Measurements from ENCODE around the gene SMIM43.

The SMIM43 gene
- 0 to 0.09 (median 0) reads per million in 4 experiments for total RNA-seq

- no peak for DNase-seq
These were observed at the start of gene SMIM43 for GRCh38 chr4:121764702-121765367. TSS of gene SMIM43 (minus strand) at chr4:121765164. CDS start at chr4:121765105, 59 bp downstream.

GRCh38 chr4:121814756-121815155, 49.8 kb upstream of the SMIM43 start:
- no peak for DNase-seq

GRCh38 chr4:121811122-121811521, 46.2 kb upstream of the SMIM43 start:
- DNase-seq = no peak

- DNase-seq = no peak
These were observed 41.4 kb upstream of the SMIM43 start for GRCh38 chr4:121806411-121806810.

GRCh38 chr4:121801715-121802075, 36.7 kb upstream of the SMIM43 start:
- no peak for DNase-seq

- DNase-seq = peak; percentile 95
These were observed 36.2 kb upstream of the SMIM43 start, which contains the start of gene EXOSC9 for GRCh38 chr4:121800961-121801714. TSS of gene EXOSC9 (plus strand) at chr4:121801323. CDS start at chr4:121801425, 102 bp downstream.

GRCh38 chr4:121800638-121800960, 35.6 kb upstream of the SMIM43 start:
- no peak for DNase-seq

- no peak for DNase-seq
These were observed 35.0 kb upstream of the SMIM43 start for GRCh38 chr4:121799867-121800501.

GRCh38 chr4:121799208-121799823, 34.4 kb upstream of the SMIM43 start:
- DNase-seq = no peak

- no peak for DNase-seq
These were observed 31.3 kb upstream of the SMIM43 start for GRCh38 chr4:121796283-121796682.

- DNase-seq = no peak
These were observed 29.7 kb upstream of the SMIM43 start for GRCh38 chr4:121794505-121795188.

GRCh38 chr4:121792966-121793365, 28.0 kb upstream of the SMIM43 start:
- DNase-seq = no peak

GRCh38 chr4:121791481-121791880, 26.5 kb upstream of the SMIM43 start:
- DNase-seq = no peak

- DNase-seq = no peak
These were observed 26.0 kb upstream of the SMIM43 start for GRCh38 chr4:121790976-121791375.

- no peak for DNase-seq
These were observed 25.2 kb upstream of the SMIM43 start for GRCh38 chr4:121789960-121790829.

- DNase-seq = no peak
These were observed 24.5 kb upstream of the SMIM43 start for GRCh38 chr4:121789455-121789854.

- DNase-seq = no peak
These were observed 23.9 kb upstream of the SMIM43 start for GRCh38 chr4:121788896-121789295.

- no peak for DNase-seq
These were observed 21.3 kb upstream of the SMIM43 start for GRCh38 chr4:121786221-121786620.

- DNase-seq = no peak
These were observed 20.5 kb upstream of the SMIM43 start for GRCh38 chr4:121785479-121785878.

- no peak for DNase-seq
These were observed 20.0 kb upstream of the SMIM43 start for GRCh38 chr4:121784975-121785374.

GRCh38 chr4:121784401-121784800, 19.4 kb upstream of the SMIM43 start:
- no peak for DNase-seq

GRCh38 chr4:121783210-121783609, 18.2 kb upstream of the SMIM43 start:
- no peak for DNase-seq
